GM18951 (cell line): ENCODE measurements around the gene KIAA1191.
A peak's percentile ranks its signal among the peaks of the same experiment; 100 is the strongest.

Experiments
- POLR2A ChIP-seq: IDR thresholded peaks from 4 replicates; pipeline ENCODE4 v1.6.1; 2011; ENCODE audit warnings: mild to moderate bottlenecking; ENCODE audit not compliant: insufficient read length, insufficient read depth; ENCODE audit errors: extremely low read depth
- in situ Hi-C: fragments of 300-500 bp; cut with MboI; formaldehyde crosslinking; loops from one replicate; pipeline ENCODE4 v1.12.0; 2022; ENCODE audit warnings: low sequenced_read_pairs, mixed read lengths, inconsistent platforms; ENCODE audit not compliant: unreplicated experiment

The KIAA1191 gene

GRCh38 chr5:176397736-176398420 lies 36.3 kb upstream of the KIAA1191 start:
- TF ChIP-seq POLR2A: no peak
- in situ Hi-C loops: no loop called here

- TF ChIP-seq POLR2A: no peak
- in situ Hi-C loops: no loop called here
Observed at GRCh38 chr5:176396330-176396729, 34.8 kb upstream of the KIAA1191 start.

- in situ Hi-C loops: no loop called here
- TF ChIP-seq POLR2A: no peak
Observed at GRCh38 chr5:176394881-176395675, 33.5 kb upstream of the KIAA1191 start.

GRCh38 chr5:176394096-176394495 lies 32.5 kb upstream of the KIAA1191 start:
- in situ Hi-C loops: no loop called here

GRCh38 chr5:176392526-176392925 lies 31.0 kb upstream of the KIAA1191 start:
- TF ChIP-seq POLR2A: no peak
- in situ Hi-C loops: no loop called here

More at GRCh38 chr5:176394096-176394495, 32.5 kb upstream of the KIAA1191 start:
- TF ChIP-seq POLR2A: no peak

GRCh38 chr5:176391999-176392398 lies 30.4 kb upstream of the KIAA1191 start:
- in situ Hi-C loops: no loop called here
- TF ChIP-seq POLR2A: no peak

- no peak for TF ChIP-seq POLR2A
- in situ Hi-C loops: no loop called here
Observed at GRCh38 chr5:176391479-176391878, 29.9 kb upstream of the KIAA1191 start.

GRCh38 chr5:176389135-176390123 lies 27.9 kb upstream of the KIAA1191 start:
- in situ Hi-C loops: no loop called here
- peak; percentile 69 for TF ChIP-seq POLR2A

- in situ Hi-C loops: no loop called here
- TF ChIP-seq POLR2A: peak; percentile 79
Observed at GRCh38 chr5:176388444-176389134, 27.0 kb upstream of the KIAA1191 start, which contains the start of the genes HIGD2A and NOP16. Gene HIGD2A (plus strand): TSS chr5:176388751. CDS start chr5:176388820, 69 bp downstream. Gene NOP16 (minus strand): TSS chr5:176388598. CDS start chr5:176388539, 59 bp downstream.

GRCh38 chr5:176388003-176388443 lies 26.5 kb upstream of the KIAA1191 start:
- TF ChIP-seq POLR2A: no peak
- in situ Hi-C loops: no loop called here

- in situ Hi-C loops: no loop called here
Observed at GRCh38 chr5:176387384-176387925, 25.9 kb upstream of the KIAA1191 start.

GRCh38 chr5:176386491-176386890 lies 24.9 kb upstream of the KIAA1191 start:
- TF ChIP-seq POLR2A: no peak
- in situ Hi-C loops: no loop called here

More at GRCh38 chr5:176387384-176387925, 25.9 kb upstream of the KIAA1191 start:
- TF ChIP-seq POLR2A: no peak
